Stimulated activated CD8-positive, alpha-beta memory T cell treated with anti-CD3 and anti-CD28 coated beads, Interleukin-15, amount 100 ng/mL, for 48 hours (primary cell): ENCODE measurements around the gene SRPX.

Source experiments
- DNase-seq, 2 donors: peaks; one replicate each; pipeline ENCODE4 v3.0.0-alpha.2; 2020; ENCODE audit warnings: low read depth in 2 of 2

SRPX gene

GRCh38 chrX:38220415-38221390, at the start of gene SRPX:
Gene SRPX, minus strand, starts transcription at chrX:38220871. Its CDS starts 79 bp downstream, at chrX:38220792.
- DNase-seq, result no peak

DNA sequence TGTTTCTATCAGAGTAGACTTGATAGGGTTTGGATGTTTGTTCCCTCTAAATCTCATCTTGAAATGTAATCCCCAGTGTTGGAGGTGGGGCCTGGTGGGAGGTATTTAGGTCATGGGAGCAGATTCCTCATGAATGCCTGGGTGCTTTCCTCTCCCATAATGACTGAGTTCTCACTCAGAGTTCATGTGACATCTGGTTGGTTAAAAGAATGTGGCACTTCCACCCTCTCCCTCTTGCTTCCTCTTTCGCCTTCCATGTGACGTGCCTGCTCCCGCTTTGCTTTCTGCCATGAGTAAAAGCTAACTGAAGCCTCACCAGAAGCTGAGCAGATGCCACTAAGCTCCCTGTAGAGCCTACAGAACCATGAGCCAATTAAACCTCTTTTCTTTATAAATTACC, 47.3 kb upstream of the SRPX start:
- DNase-seq, result no peak

DNA sequence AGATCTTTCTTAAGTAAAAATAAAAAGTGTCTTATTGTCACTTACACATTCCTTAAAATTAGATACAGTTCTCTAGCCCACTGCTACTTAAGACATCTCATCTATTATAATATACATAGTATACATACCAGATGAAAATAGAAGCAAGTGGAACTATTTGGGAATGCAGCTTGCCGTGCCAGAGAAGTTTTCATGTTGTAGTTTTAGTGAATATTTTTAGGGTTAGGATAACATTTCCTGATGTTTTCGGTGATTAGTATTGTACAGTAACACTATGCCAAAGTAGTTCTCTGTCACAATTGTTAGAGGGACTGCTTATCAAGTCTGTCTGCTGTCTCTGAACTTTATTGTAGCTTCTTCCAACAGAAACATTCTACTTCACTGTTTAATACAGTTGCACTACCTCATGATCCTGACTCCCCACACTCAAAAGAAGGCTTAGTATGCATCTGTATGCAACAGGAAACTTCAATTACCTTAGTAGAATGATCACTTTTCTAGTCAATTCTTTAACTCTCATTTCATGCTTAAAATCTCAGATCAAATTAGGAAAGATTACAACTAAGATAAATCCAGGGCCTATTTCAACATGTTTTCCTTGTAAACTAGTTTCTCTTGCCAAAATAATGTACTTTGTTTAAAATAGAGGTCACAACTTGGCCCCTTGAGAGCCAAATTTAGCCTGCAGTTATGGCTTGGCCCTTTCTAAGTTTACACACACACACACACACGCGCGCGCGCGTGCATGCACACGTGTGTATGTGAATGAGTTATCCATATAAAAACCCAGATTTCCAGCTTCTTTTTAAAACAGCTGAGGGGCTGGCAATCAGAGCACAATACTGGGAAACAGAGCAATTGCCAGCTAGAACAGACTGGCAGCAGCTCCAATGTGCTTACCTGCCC, 42.3 kb upstream of the SRPX start:
- no peak for DNase-seq

GRCh38 chrX:38260231-38260630, 39.6 kb upstream of the SRPX start:
- DNase-seq, result no peak

DNA sequence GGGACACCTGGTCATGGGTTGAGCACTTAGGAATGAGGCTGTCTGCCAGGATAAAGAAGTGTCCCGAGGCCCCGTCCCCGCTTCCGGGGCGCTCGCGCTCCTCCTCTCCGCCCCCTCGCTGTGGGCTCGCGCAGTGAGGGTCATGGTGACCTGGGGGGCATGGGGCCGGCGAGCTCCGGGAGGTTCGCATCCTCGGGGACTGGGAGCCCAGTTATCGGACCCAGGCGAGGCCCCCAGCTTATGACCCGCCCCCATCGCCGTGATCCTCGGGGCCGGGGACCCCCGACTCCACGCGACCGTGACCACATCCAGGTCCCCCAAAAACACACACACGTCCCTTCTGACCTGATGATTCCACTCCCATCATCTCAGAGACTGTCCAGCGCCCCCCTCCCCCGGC, 35.3 kb upstream of the SRPX start:
- no peak for DNase-seq

GRCh38 chrX:38249965-38250364, 29.3 kb upstream of the SRPX start:
- no peak for DNase-seq

DNA sequence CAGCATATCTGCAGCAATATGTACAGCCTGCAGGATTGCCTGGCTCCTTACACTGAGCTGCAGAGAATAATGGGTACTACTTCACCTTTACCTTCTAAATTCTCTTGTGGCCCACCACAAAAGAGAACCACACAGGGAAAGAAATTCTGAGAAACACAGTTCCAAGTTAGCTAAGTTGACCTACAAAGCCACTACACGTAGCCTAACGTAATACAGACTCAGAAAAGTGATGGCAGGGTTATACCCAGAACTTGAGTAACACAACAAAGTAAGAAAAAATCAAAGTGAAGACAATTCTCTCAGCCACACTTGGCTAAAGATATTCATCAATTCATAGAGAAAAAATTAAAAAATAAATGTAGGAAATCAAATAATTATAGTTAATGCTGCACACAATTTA, 26.4 kb upstream of the SRPX start:
- no peak for DNase-seq

GRCh38 chrX:38240541-38240940, 19.9 kb upstream of the SRPX start:
- DNase-seq, result no peak

DNA sequence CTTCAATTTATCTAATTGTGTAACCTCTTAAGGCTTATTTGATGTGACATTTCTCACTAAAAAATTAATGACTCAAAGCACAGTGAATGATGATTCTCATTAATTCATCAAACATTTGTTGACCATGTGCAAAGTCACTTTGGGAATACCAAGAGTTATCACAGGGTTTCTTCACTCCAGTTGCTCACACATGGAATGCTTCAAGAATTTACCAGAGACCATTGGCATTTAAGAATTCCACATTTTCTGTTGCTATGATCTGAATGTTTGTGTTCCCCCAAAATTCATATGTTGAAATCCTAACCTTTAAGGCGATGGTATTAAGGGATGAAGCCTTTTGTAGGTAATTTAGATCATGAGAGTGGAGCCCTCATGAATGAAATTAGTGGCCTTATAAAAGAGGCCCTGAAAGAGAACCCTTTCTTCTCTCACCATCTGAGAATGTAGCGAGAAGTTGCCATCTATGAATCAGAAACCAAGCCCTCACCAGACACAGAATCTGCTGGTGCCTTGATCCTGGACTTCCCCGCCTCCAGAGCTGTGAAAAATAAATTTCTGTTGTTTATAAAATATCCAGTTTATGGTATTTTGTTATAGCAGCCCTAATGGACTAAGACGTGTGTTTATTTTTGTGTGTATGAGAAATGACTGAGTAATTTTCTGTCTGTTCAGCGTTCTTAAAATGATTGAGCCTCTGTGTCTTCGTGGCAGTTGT, 16.4 kb upstream of the SRPX start:
- DNase-seq, result no peak

DNA sequence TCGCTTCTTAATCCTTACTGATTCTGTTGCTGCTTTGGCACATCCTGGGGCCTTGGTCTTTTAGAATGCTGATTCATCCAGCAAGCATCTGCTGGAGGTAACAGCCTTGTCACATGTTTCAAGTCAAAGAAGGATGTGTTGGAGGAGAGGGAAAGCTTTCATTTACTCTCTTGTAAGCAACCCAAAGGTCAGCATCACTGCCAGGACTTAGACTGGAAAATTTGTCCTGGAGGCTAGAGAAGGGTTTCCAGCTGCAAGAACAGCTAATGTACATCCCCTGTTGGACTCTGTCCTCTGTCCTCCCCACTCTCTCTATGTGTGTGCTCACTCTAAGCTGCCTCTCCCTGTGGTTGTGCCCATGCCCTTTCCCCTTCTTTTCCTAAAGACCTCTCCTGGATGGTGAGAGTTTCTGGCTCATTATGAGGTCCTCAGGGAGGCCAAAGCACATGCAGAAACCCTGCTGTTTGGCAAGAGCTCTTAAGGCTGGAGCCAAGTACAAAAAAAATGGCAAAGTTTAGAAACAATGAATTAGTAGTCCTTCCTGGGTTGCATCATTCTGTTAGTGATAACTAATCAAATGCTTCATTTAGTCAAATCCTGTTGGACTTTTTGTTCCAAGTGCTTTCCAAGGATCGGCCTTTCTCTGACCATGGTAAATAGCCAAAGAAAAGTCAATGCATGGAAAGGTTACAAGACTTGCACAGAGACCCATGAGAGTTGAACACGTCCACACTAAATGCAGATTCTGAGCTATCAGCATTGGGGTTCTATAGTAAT, 13.4 kb upstream of the SRPX start:
- no peak for DNase-seq

- DNase-seq, result no peak
Observed at GRCh38 chrX:38232079-38232686, 11.5 kb upstream of the SRPX start.

DNA sequence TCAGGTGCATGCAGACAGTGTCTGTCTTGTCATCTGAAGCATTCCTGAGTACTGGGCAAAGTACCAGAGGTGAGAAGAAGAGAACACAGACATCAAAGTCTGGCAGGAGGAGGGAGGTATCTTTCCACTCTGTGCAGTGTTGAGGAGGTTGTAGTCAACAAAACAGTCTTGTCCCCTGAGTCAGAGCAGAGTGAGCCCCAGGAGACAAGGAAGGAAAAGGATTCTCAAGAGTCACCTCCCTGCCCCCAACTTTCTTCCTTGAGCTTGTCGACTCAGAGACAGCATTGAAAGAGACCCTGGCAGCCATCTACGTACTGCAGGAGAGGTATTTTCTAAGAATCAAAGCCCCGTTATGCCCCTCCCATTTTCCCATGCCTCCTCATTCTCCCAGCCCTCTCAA, 4.4 kb upstream of the SRPX start:
- no peak for DNase-seq

DNA sequence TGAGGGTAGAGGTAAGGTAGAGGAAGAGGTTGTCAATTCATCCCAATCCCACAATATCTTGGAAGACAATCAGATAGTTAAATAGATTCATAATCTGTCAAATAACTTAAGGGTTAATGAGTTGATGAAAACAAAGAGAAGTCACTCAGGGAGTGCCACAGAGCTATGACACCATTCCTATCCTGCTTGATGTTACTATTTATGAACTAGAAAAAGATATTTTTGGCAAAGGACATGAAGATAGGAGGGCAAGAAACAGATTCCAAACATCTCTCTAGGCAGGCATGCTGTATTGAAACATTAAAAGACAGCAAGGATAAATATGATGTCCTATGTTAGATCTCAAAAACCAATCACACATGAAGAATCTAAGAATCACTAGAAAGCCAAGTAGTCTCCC, 3.5 kb upstream of the SRPX start:
- no peak for DNase-seq

DNA sequence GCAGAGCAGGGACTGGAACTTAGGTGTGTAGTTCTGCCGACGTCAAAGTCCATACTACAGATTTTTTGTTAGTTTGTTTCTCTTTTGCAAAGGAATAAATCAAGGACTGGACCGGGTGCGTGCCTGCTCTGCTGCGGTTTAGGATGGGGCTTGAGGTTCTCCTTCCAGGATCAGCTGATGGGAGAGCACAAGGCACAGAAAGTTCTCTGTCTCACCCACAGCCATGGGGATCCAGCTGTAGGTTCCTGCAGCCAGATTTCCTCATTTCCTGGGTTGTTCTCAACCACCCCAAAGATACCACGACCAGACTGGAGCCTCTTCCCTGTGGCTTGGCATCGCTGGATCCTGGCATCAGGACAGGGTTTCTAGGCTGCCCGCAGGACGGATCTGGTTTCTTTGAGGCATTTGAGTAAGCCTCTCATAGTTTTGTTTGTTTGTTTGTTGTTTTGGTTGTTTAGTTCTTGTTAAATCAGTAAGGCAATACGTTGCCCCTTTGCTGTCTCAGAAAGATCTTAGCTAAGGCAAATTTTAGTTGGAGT, 789 bp upstream of the SRPX start:
- DNase-seq, result no peak

DNA sequence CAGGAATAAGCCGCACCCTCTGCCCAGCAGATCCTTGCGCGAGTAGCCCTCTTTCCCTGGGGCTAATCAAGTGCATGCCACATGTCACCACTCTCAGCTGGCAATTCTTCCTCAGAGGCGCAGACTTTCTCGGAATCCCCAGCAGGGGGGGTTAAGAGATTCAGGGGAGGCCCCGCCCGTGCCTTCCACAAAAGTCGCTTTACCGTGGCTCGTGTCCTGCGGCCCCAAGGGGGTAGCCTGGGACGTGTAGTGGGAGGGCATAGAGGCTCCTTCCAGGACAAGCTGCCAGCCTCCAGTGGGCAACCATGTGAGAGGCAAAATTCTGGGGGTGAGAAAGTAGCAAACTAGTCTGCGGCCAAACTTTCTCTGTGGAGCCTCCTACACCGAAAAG, 652 bp downstream of the SRPX start:
- DNase-seq, result peak in 1 of 2 donors; percentile 2

GRCh38 chrX:38216642-38217041, 4.0 kb downstream of the SRPX start:
- DNase-seq, result no peak

- DNase-seq, result no peak
Observed at GRCh38 chrX:38214551-38215531, 5.8 kb downstream of the SRPX start.

- DNase-seq, result no peak
Observed at GRCh38 chrX:38214044-38214443, 6.6 kb downstream of the SRPX start.
